Measurements from ENCODE around the gene WDR46.
A peak's percentile ranks its signal among the peaks of the same experiment; 100 is the strongest.
"Not testable (repeated sequence)": the region's sequence is repeated elsewhere in the genome, so short reads cannot be mapped to it uniquely, and the experiment has no call there.

The WDR46 gene

GRCh38 chr6:33273129-33273923 is 15.7 kb downstream of the WDR46 start:
- DNase-seq (ENCODE audit: insufficient read length) (no peak), FAIRE-seq (no peak)
- TF ChIP-seq POLR2A (IDR thresholded peaks at IDR 0.05; ENCODE audit: low read depth, low read length) (peak; percentile 55), POLR2AphosphoS5 (IDR thresholded peaks at IDR 0.05; ENCODE audit: low read depth, low read length) (no peak; the same call in 1 of the 2 replicates)

- DNase-seq (ENCODE audit: insufficient read length) = no peak
- no peak; the same call in 1 of the 2 replicates for TF ChIP-seq POLR2AphosphoS5 (IDR thresholded peaks at IDR 0.05; ENCODE audit: low read depth, low read length)
- TF ChIP-seq TAF1 (IDR thresholded peaks at IDR 0.05; ENCODE audit: borderline replicate concordance, low read depth, low read length) = no peak
- TF ChIP-seq POLR2A (IDR thresholded peaks at IDR 0.05; ENCODE audit: low read depth, low read length) = no peak
- no peak for FAIRE-seq
Measured at GRCh38 chr6:33272275-33273128, 16.5 kb downstream of the WDR46 start.

- TF ChIP-seq POLR2A (IDR thresholded peaks at IDR 0.05; ENCODE audit: low read depth, low read length) (peak; percentile 100), POLR2AphosphoS5 (IDR thresholded peaks at IDR 0.05; ENCODE audit: low read depth, low read length) (peak; percentile 100), TAF1 (IDR thresholded peaks at IDR 0.05; ENCODE audit: borderline replicate concordance, low read depth, low read length) (peak; percentile 99)
- FAIRE-seq (peak; percentile 95), DNase-seq (ENCODE audit: insufficient read length) (peak; percentile 70)
Measured at GRCh38 chr6:33271468-33272274, 17.4 kb downstream of the WDR46 start, which contains the start of the genes RPS18 and VPS52. Gene RPS18, plus strand, starts transcription at chr6:33272075. Its CDS starts 45 bp downstream, at chr6:33272120. Gene VPS52, minus strand, starts transcription at chr6:33271876. Its CDS starts 201 bp downstream, at chr6:33271675.

DNA sequence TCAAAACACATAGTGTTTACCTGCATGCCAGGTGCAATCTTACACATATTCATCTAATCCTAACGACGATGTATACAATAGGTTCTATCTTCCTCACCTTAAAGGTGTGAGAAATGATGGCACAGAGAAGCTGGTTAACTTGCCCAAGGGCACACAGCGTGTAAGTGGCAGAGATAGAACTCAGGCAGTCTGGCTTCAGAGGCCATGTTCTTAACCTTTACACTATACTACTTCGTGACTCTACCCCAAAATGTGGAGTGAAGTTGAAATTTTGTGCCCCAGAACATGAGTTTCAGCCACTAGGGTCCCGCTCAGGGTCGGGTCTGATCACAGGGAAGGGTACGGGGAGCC is 17.9 kb downstream of the WDR46 start:
- DNase-seq (ENCODE audit: insufficient read length) (no peak), FAIRE-seq (peak; percentile 67)
- TF ChIP-seq POLR2A (IDR thresholded peaks at IDR 0.05; ENCODE audit: low read depth, low read length) = no peak
- no peak for TF ChIP-seq TAF1 (IDR thresholded peaks at IDR 0.05; ENCODE audit: borderline replicate concordance, low read depth, low read length)
- no peak for TF ChIP-seq POLR2AphosphoS5 (IDR thresholded peaks at IDR 0.05; ENCODE audit: low read depth, low read length)

DNA sequence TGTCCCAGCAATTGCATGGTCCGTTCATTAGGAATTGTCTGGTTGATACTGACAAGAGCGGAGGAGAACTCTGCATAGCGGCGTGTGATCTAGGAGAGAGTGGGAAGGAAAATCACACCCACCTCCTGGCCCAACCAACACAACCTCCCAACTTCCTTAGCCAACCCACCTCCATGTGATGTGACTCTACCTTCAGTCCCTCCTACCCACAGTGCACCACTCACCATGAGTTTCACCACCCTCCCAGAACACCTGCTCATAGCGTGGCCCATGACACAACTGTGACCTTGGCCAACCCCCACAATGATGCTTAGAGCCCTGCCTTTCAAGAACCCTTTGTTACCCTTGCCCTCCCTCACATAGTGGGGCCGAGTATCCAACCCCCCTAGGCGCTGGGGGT is 25.0 kb downstream of the WDR46 start:
- FAIRE-seq (no peak), DNase-seq (ENCODE audit: insufficient read length) (no peak)
- TF ChIP-seq POLR2A (IDR thresholded peaks at IDR 0.05; ENCODE audit: low read depth, low read length) (no peak), TAF1 (IDR thresholded peaks at IDR 0.05; ENCODE audit: borderline replicate concordance, low read depth, low read length) (no peak), POLR2AphosphoS5 (IDR thresholded peaks at IDR 0.05; ENCODE audit: low read depth, low read length) (no peak)

DNA sequence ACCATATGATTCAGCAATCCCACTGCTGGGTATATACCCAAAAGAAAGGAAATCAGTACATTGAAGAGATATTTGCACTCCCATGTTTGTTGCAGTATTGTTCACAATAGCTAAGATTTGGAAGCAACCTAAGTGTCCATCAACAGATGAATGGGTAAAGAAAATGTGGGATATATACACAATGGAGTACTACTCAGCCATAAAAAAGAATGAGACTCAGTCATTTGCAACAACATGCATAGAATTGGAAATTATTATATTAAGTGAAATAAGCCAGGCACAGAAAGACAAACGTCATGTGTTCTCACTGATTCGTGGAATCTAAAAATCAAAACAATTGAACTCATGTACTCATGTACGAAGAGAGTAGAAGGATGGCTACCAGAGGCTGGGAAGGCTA is 26.5 kb downstream of the WDR46 start:
- not testable (repeated sequence) for DNase-seq (ENCODE audit: insufficient read length); FAIRE-seq

GRCh38 chr6:33259032-33259431 is 30.0 kb downstream of the WDR46 start:
- TF ChIP-seq POLR2AphosphoS5 (IDR thresholded peaks at IDR 0.05; ENCODE audit: low read depth, low read length) (no peak), POLR2A (IDR thresholded peaks at IDR 0.05; ENCODE audit: low read depth, low read length) (no peak), TAF1 (IDR thresholded peaks at IDR 0.05; ENCODE audit: borderline replicate concordance, low read depth, low read length) (no peak)
- DNase-seq (ENCODE audit: insufficient read length) (no peak), FAIRE-seq (no peak)

DNA sequence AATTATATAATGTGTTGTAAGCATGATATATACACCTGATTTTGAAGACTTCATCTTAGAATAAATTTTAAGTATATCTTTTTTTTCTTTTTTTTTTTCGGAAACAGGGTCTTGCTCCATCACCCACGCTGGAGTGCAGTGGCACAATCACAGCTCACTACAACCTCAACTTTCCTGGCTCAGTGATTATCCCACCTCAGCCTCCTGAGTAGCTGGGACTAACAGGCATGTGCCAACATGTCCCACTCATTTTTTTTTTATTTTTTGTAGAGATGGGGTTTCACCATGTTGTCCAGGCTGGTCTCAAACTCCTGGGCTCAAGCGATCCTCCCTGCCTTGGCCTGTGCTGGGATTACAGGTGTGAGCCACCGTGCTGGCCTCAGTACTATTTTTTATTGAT is 34.4 kb downstream of the WDR46 start:
- DNase-seq (ENCODE audit: insufficient read length) (no peak), FAIRE-seq (no peak)
- no peak for TF ChIP-seq POLR2A (IDR thresholded peaks at IDR 0.05; ENCODE audit: low read depth, low read length)
- no peak for TF ChIP-seq POLR2AphosphoS5 (IDR thresholded peaks at IDR 0.05; ENCODE audit: low read depth, low read length)

GRCh38 chr6:33252759-33253158 is 36.3 kb downstream of the WDR46 start:
- FAIRE-seq = no peak
- TF ChIP-seq POLR2AphosphoS5 (IDR thresholded peaks at IDR 0.05; ENCODE audit: low read depth, low read length) (no peak), TAF1 (IDR thresholded peaks at IDR 0.05; ENCODE audit: borderline replicate concordance, low read depth, low read length) (no peak), POLR2A (IDR thresholded peaks at IDR 0.05; ENCODE audit: low read depth, low read length) (no peak)

GRCh38 chr6:33251395-33252012 is 37.5 kb downstream of the WDR46 start:
- no peak for FAIRE-seq
- TF ChIP-seq POLR2AphosphoS5 (IDR thresholded peaks at IDR 0.05; ENCODE audit: low read depth, low read length) (no peak), TAF1 (IDR thresholded peaks at IDR 0.05; ENCODE audit: borderline replicate concordance, low read depth, low read length) (no peak)
- DNase-seq (ENCODE audit: insufficient read length) = no peak

More at GRCh38 chr6:33252759-33253158, 36.3 kb downstream of the WDR46 start:
- DNase-seq (ENCODE audit: insufficient read length) = no peak

DNA sequence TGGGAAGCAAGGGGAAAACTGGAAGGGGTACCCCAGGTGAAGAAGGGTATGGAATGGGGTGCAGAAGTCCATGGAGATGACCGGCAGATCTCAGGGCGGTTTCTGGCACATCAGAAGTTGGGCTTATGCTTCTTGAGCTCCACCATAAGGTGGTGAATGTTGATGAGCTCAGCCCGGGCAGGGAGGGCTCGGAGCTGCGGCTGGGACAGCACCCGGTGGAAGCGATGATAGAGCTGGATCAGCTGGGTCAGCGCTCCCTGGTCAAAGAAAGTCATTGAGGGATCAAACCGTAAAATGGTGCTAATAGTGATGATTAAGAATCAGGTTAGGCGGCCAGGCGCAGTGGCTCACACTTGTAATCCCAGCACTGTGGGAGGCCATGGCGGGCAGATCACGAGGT is 38.3 kb downstream of the WDR46 start:
- TF ChIP-seq TAF1 (IDR thresholded peaks at IDR 0.05; ENCODE audit: borderline replicate concordance, low read depth, low read length) (no peak), POLR2A (IDR thresholded peaks at IDR 0.05; ENCODE audit: low read depth, low read length) (no peak), POLR2AphosphoS5 (IDR thresholded peaks at IDR 0.05; ENCODE audit: low read depth, low read length) (no peak)
- FAIRE-seq (no peak), DNase-seq (ENCODE audit: insufficient read length) (no peak)
